ENCODE data around the gene CPB1. TPM values are rescaled to one million over a fixed set of nuclear protein-coding genes. Genes with fewer than 3 reads are reported as not detected.

Gene CPB1
- polyA plus RNA-seq, 6 donors from 2014 or later = not detected

DNA sequence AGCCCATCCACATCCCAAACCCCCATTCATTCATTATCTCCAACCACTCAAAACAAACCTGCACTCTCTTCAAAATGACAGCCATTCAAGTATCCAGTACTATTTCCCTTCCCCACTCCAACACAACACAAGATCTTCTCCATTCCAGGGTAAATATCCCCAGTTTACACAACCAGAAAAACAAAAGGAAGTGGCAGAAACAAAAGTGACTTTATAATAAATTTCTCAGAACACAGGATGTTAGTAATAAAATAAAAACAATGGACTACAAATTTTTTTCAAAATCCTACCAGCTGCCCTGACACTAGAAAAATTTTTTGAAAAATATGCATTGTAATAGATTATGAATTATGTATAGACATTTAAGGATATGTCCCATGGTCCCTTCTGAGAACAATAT lies 51.6 kb downstream of the CPB1 start:
- Mint-ChIP-seq H3K27ac (no peak overlapping the region), H3K9me3 (no peaks in the 10 kb centered on the region), H3K36me3 (no peaks in the 10 kb centered on the region), H3K4me1 (no peaks in the 10 kb centered on the region), H3K27me3 (peaks cover 4 to 6% (median 6%) of the 10 kb centered on the region in 3 donors), H3K4me3 (no peak overlapping the region)
- no peak for ATAC-seq (ENCODE audit: low read depth in 2 of 2)
- DNase-seq = no peak

DNA sequence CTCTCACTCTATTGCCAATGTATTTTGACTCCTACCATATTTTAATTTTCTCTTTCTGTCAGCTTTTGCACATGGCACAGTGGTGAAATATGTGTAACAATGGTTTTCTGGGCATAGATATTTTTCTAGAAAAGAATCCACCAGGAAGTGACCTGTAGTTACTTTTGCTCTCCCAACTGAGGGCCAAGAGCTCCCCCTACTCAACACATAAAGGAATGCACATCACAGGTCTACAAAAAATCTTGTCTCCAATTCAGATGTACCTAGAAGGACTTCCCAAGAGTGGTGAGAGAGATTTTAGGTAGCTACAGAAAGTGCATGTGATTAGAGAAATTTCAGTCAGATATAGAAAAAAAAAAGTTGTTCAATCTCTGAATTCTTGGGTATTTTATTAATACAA lies 53.1 kb downstream of the CPB1 start:
- DNase-seq (no peak), ATAC-seq (ENCODE audit: low read depth in 2 of 2) (no peak)
- no peaks in the 10 kb centered on the region for H3K36me3 Mint-ChIP-seq
- no peaks in the 10 kb centered on the region for H3K4me1 Mint-ChIP-seq
- peaks cover 0 to 1% (median 0%) of the 10 kb centered on the region in 7 donors for H3K9me3 Mint-ChIP-seq
- H3K27ac Mint-ChIP-seq = no peak overlapping the region
- H3K4me3 Mint-ChIP-seq = no peak overlapping the region
- H3K27me3 Mint-ChIP-seq = peaks cover 0 to 6% (median 0%) of the 10 kb centered on the region in 3 donors

DNA sequence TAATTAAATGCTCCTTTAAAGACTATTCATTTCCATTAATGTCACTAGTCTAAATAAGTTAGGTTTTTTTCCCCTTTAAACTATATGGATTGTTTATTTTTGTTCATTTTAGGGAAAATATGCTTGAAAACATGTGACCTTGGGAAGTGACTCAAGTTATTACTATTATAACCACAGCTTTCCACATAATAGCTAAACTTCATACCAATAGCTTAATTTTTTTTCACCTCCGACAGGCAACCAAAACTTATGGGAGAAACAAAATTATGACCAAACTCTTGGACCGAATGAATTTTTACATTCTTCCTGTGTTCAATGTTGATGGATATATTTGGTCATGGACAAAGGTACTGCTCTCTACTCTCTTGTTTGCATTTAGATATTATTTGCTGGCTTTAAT lies 53.7 kb downstream of the CPB1 start:
- peaks cover 0 to 1% (median 0%) of the 10 kb centered on the region in 7 donors for H3K9me3 Mint-ChIP-seq
- no peaks in the 10 kb centered on the region for H3K36me3 Mint-ChIP-seq
- ATAC-seq (ENCODE audit: low read depth in 2 of 2) (no peak), DNase-seq (no peak)
- H3K4me1 Mint-ChIP-seq = no peaks in the 10 kb centered on the region
- peaks cover 0 to 6% (median 0%) of the 10 kb centered on the region in 3 donors for H3K27me3 Mint-ChIP-seq
- no peak overlapping the region for H3K27ac Mint-ChIP-seq
- H3K4me3 Mint-ChIP-seq = no peak overlapping the region

DNA sequence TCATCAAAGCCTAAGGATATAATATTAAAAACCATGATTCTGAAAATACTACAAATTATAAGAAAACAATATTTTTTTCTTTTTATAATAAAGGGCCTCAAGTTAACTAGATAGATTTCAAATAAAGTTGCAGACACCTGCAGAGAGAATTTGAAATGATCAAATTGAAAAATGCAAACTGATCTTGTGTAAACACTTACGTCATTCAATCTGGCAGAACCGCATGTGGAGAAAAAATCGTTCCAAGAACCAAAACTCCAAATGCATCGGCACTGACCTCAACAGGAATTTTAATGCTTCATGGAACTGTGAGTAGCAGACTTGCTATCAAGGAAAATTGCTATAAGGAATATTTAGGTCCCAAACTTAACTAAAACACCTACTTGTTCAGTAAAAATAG lies 54.7 kb downstream of the CPB1 start:
- peaks cover 0 to 6% (median 0%) of the 10 kb centered on the region in 3 donors for H3K27me3 Mint-ChIP-seq
- no peak for DNase-seq
- ATAC-seq (ENCODE audit: low read depth in 2 of 2) = no peak
- H3K4me1 Mint-ChIP-seq = no peaks in the 10 kb centered on the region
- no peaks in the 10 kb centered on the region for H3K36me3 Mint-ChIP-seq
- no peak overlapping the region for H3K4me3 Mint-ChIP-seq
- no peak overlapping the region for H3K27ac Mint-ChIP-seq
- H3K9me3 Mint-ChIP-seq = peaks cover 0 to 1% (median 0%) of the 10 kb centered on the region in 7 donors

DNA sequence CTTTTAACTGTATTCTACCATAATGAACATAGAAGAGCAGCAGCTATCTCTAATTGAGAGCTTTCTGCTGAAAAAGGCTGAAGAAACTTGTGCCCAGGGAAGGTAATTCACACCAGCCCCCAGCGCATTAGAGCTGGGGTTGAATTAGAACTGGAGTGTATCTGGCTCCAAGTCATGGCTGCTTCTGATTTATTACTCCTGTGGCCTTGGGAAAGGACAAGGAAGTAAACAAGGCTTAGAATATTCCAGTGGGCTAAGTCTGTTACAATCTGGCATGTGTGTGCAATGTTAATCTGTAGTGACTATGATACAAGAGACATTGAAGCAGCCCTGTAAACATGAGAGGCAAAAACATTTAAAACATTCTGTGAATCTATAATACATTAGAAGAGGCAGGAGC lies 55.6 kb downstream of the CPB1 start:
- Mint-ChIP-seq H3K27ac (peak overlapping the region in 1 of 6 donors; percentile 16), H3K4me3 (no peak overlapping the region), H3K36me3 (no peaks in the 10 kb centered on the region), H3K27me3 (peaks cover 0 to 6% (median 6%) of the 10 kb centered on the region in 3 donors), H3K4me1 (no peaks in the 10 kb centered on the region), H3K9me3 (peaks cover 0 to 1% (median 0%) of the 10 kb centered on the region in 7 donors)
- DNase-seq (no peak), ATAC-seq (ENCODE audit: low read depth in 2 of 2) (no peak)

DNA sequence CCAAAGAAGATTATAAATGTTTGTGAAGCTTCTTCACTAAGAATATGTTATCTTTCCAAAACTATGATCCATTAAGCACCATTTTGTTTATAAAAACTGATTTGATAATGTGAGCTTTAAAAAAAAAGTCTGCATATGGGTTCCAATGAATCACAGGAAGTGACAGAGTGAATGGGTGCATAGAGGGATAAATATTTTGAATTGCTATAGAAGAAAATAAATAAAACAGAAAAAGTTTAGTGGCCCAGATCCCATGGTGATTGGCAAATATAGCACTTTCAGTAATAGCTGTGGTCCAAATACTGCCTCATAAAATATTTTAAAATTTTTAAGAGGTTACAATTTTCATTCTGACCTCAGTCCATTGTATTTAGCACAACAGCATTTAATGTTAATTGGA lies 56.6 kb downstream of the CPB1 start:
- peaks cover 0 to 11% (median 2%) of the 10 kb centered on the region in 3 donors for H3K27me3 Mint-ChIP-seq
- no peak for ATAC-seq (ENCODE audit: low read depth in 2 of 2)
- H3K4me3 Mint-ChIP-seq = no peak overlapping the region
- no peak for DNase-seq
- peaks cover 0 to 1% (median 0%) of the 10 kb centered on the region in 7 donors for H3K9me3 Mint-ChIP-seq
- H3K4me1 Mint-ChIP-seq = no peaks in the 10 kb centered on the region
- no peaks in the 10 kb centered on the region for H3K36me3 Mint-ChIP-seq
- no peak overlapping the region for H3K27ac Mint-ChIP-seq

DNA sequence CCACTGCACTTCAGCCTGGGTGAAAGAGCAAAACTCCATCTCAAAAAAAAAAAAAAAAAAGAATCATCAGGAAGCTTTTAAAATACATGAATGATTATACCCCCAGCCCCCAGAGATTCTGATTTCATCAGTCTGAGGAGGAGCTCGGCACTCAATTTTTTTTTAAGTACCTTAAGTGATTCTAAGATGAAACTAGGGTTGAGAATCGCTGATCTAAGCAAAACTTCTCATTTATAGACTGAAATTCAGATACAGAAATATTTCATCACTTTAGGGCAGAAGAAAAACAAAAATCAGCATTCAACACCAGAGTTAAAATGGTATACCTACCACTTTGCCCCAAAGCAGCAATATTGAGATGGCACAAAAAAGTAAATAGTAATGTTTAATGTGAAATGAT lies 62.2 kb downstream of the CPB1 start:
- Mint-ChIP-seq H3K4me3 (no peak overlapping the region), H3K4me1 (no peaks in the 10 kb centered on the region), H3K9me3 (peaks cover 0 to 8% (median 3%) of the 10 kb centered on the region in 7 donors), H3K27me3 (peaks cover 0 to 11% (median 3%) of the 10 kb centered on the region in 3 donors), H3K36me3 (no peaks in the 10 kb centered on the region), H3K27ac (no peak overlapping the region)
- DNase-seq = no peak
- ATAC-seq (ENCODE audit: low read depth in 2 of 2) = no peak

DNA sequence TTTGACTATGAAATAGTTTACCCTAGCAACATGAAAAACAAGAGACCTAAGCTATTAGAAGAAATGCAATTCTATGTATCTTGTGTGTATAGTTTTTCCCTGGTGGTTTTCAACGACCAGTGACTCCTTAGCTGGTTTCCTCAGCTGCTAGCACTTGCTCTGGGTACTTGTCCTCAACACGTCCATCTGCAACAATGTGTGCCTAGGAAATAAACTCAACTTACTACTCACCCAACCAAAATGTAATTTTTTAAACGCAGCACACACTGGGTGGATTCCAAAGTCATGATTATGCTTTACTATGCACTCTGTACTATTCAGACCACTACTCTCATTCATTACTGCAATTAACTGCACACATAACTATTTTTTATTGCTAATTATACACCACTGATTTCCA lies 68.5 kb downstream of the CPB1 start:
- H3K9me3 Mint-ChIP-seq = peaks cover 0 to 8% (median 3%) of the 10 kb centered on the region in 7 donors
- ATAC-seq (ENCODE audit: low read depth in 2 of 2) (no peak), DNase-seq (no peak)
- H3K4me3 Mint-ChIP-seq = no peak overlapping the region
- H3K27me3 Mint-ChIP-seq = peaks cover 0 to 15% (median 0%) of the 10 kb centered on the region in 3 donors
- H3K36me3 Mint-ChIP-seq = no peaks in the 10 kb centered on the region
- H3K4me1 Mint-ChIP-seq = no peaks in the 10 kb centered on the region
- no peak overlapping the region for H3K27ac Mint-ChIP-seq

DNA sequence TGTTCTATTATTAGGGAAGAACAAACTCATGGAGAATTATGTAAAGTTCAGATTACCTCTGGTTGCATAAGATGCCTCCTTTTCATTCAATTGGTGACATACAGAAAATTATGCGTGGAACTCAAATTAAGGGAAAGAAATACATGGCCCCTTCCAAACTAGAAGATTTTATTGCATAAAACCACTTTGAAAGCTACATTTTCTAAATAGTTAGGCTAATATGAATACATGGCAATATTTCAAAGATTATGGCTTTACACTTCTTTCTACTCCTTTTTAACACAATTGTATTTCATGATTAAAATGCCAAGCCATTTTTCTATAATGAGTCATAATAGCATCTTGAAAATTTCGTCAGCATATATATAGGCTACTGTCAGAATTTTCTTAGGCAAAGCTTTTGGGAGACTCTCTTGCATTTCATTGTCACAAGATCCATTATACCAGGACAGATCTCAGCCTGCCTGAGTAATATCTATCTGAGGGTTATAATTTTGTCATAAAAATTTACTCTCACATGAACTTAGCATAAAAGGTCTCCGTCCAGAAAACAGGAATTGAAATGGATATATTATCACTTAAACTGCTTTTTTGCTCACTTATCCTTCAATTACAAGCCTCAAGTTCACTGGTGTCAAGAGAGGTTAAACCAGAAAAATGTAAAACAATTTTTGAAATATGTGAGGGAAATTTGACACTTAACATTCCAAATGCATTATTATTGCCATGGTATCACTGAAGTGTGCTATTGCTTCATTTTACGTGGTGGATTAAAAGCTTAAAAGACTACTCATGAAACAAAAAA lies 74.6 kb downstream of the CPB1 start:
- Mint-ChIP-seq H3K36me3 (no peaks in the 10 kb centered on the region), H3K27ac (no peak overlapping the region), H3K27me3 (peaks cover 6 to 21% (median 9%) of the 10 kb centered on the region in 3 donors), H3K4me1 (no peaks in the 10 kb centered on the region), H3K4me3 (no peak overlapping the region), H3K9me3 (no peaks in the 10 kb centered on the region)
- ATAC-seq (ENCODE audit: low read depth in 2 of 2) = no peak
- DNase-seq = no peak

DNA sequence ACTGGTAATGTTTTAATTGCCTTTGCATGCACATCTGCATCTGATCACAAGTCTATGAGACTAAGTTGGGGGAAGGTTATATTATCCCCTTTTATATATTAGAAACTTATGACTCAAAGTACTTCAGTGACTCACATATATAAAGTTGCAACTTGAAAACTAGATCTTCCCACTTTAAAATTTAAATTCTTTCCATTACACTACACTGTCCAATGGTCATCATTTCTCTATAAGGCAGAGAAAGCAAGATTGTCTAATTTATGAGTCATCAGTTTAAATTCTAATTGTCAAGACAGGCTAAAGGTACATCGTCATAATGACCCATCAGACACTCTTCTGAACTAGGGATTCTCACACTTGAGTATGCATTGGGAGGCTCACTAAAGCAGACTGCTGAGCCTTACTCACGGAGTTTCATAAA lies 75.4 kb downstream of the CPB1 start:
- no peaks in the 10 kb centered on the region for H3K9me3 Mint-ChIP-seq
- no peak overlapping the region for H3K4me3 Mint-ChIP-seq
- ATAC-seq (ENCODE audit: low read depth in 2 of 2) (no peak), DNase-seq (no peak)
- H3K36me3 Mint-ChIP-seq = no peaks in the 10 kb centered on the region
- H3K27ac Mint-ChIP-seq = no peak overlapping the region
- peaks cover 12 to 18% (median 13%) of the 10 kb centered on the region in 3 donors for H3K27me3 Mint-ChIP-seq
- no peaks in the 10 kb centered on the region for H3K4me1 Mint-ChIP-seq

DNA sequence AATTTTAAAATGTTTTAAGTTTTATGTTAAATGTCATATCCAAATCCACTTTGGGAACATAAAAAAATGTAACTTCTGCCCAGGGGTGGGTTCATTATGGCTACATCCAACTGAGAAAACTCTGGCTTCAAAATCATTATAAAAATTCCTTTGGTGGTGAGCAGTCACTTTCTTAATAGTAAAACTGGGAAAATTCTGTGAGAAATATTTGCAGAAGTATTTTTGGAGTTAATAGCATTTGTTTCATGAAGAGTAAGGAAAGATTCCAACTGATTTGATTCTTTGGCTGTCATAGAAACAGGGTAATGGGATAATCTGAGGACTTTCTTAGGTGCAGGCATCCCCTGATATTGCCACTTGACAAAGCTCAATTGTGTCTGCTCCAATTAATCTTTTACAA lies 76.3 kb downstream of the CPB1 start:
- Mint-ChIP-seq H3K27ac (no peak overlapping the region), H3K9me3 (no peaks in the 10 kb centered on the region), H3K36me3 (no peaks in the 10 kb centered on the region), H3K4me3 (no peak overlapping the region), H3K4me1 (no peaks in the 10 kb centered on the region), H3K27me3 (peaks cover 18 to 21% (median 20%) of the 10 kb centered on the region in 3 donors)
- ATAC-seq (ENCODE audit: low read depth in 2 of 2) (no peak), DNase-seq (no peak)

DNA sequence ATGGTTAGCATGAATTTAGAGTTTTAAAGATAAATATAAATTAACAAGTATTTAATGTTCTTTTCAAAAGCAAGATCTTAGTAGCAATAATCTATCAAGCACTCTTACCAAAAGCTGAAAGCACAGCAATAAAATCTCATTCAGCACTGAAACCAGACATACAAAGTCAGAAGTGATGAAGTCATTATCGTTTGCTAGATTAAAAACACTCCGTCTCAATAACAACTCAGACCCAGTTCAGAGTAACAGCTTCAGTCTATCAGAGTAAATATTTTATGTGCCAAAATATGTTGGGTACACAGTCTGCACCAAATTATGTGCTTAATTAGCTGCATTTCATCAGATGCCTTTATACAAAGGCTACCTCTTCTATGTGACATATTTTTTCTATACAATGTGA lies 79.1 kb downstream of the CPB1 start:
- H3K9me3 Mint-ChIP-seq = no peaks in the 10 kb centered on the region
- peaks cover 14 to 28% (median 25%) of the 10 kb centered on the region in 3 donors for H3K27me3 Mint-ChIP-seq
- no peak for ATAC-seq (ENCODE audit: low read depth in 2 of 2)
- no peak for DNase-seq
- no peaks in the 10 kb centered on the region for H3K36me3 Mint-ChIP-seq
- no peaks in the 10 kb centered on the region for H3K4me1 Mint-ChIP-seq
- H3K27ac Mint-ChIP-seq = no peak overlapping the region
- no peak overlapping the region for H3K4me3 Mint-ChIP-seq

Data from naive B cell (primary cell).